T-helper 2 cell treated with Interferon-gamma antibody and Interleukin-4, amounts not matched to agents 5 μg/mL and 100 μg/mL, for 36 hours (primary cell): ENCODE measurements around the gene NUMA1.

Source experiments
- DNase-seq: peaks from one replicate; pipeline ENCODE4 v3.0.0; 2021; ENCODE audit warnings: low spot score
- H3K27ac Mint-ChIP-seq: one replicate; pipeline ENCODE4 v1.8.0; 2021; ENCODE audit warnings: mild to moderate bottlenecking, mixed read lengths
- H3K27me3 Mint-ChIP-seq: one replicate; pipeline ENCODE4 v1.8.0; 2021; ENCODE audit warnings: low read depth, mixed read lengths
- H3K36me3 Mint-ChIP-seq: one replicate; pipeline ENCODE4 v1.8.0; 2021; ENCODE audit warnings: low read depth, mixed read lengths
- H3K4me1 Mint-ChIP-seq: one replicate; pipeline ENCODE4 v1.8.0; 2021; ENCODE audit warnings: low read depth, mixed read lengths
- H3K4me3 Mint-ChIP-seq: one replicate; pipeline ENCODE4 v1.8.0; 2022; ENCODE audit warnings: mild to moderate bottlenecking, moderate library complexity, mixed read lengths
- H3K9me3 Mint-ChIP-seq: one replicate; pipeline ENCODE4 v1.8.0; 2021; ENCODE audit warnings: mixed read lengths

Gene NUMA1

DNA sequence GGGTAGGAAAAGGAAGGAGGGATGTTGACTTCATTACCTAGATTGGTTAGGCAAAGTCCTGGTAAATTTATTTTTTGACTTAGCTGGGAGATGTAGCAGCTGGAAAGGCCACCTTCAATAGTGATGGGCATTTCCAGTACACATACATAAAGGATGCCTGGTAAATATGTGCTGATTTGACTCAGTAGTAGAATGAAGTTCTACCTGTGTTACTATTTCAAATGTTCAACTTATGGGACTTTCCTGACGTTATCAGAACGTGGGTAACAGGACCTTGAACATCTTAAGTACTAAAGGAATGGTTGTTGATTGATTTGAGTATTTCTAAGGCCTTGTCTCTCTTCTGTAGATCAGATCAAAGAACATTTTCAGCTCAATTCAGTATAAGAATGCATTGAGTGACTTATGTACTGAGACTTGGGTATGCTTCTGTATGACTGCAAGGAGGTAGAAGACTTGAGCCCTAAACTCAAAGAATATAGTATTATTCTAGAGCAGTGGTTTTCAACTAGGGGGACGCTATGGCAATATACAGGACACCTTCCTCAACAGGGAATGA, 124.4 kb downstream of the NUMA1 start:
- no peaks in the 10 kb centered on the region for H3K27me3 Mint-ChIP-seq
- no peaks in the 10 kb centered on the region for H3K9me3 Mint-ChIP-seq
- H3K4me1 Mint-ChIP-seq, result peaks cover 4% of the 10 kb centered on the region
- H3K36me3 Mint-ChIP-seq, result peaks cover 7% of the 10 kb centered on the region
- H3K27ac Mint-ChIP-seq, result no peak overlapping the region
- DNase-seq, result no peak
- H3K4me3 Mint-ChIP-seq, result no peak overlapping the region
